Motor neuron (in vitro differentiated cells): Measurements from ENCODE around the gene RWDD2A. TPM values are rescaled to one million over a fixed set of nuclear protein-coding genes. Genes with fewer than 3 reads are reported as not detected.
A peak's percentile ranks its signal among the peaks of the same experiment; 100 is the strongest.

Experiments used
- ATAC-seq, 8 experiments: fragments of 200-7000 bp; cut with Tn5 transposase; replicated peaks in 6 of 8; 2 replicates each; pipeline ENCODE4 v1.8.0; 2021; ENCODE audit warnings: mild to moderate bottlenecking in 8 of 8, moderate library complexity in 8 of 8
- H3K27ac ChIP-seq, 2 donors: fragments of 250-450 bp; sonication (Bioruptor Pico); 2 replicates each; pipeline ENCODE4 v1.9.0; 2021; ENCODE audit warnings: antibody characterized with exemption in 2 of 2, mild to moderate bottlenecking in 2 of 2, moderate library complexity in 1 of 2
- H3K4me1 ChIP-seq, 2 donors: fragments of 250-450 bp; sonication (Bioruptor Pico); replicated peaks in 1 of 2; 2 replicates each; pipeline ENCODE4 v1.6.1; 2021; ENCODE audit warnings: antibody characterized with exemption in 2 of 2, mild to moderate bottlenecking in 2 of 2, moderate library complexity in 1 of 2
- H3K4me3 ChIP-seq, 5 donors: fragments of 250-450 bp; sonication (Bioruptor Pico); 2 replicates each; pipeline ENCODE4 v1.9.0; 2021; ENCODE audit warnings: antibody characterized with exemption in 5 of 5, mild to moderate bottlenecking in 5 of 5, moderate library complexity in 4 of 5
- WGBS, 10 experiments: fragments of 450-650 bp; shearing (Covaris generic); methylation state at CpG; one replicate each; pipeline ENCODE4 v1.0.0; 2022; 5-methylcytosine and 5-hydroxymethylcytosine counted together
- in situ Hi-C, 9 experiments: fragments of 400-800 bp; cut with MboI; loops; one replicate each; pipeline ENCODE4 v1.15.0; 2021; ENCODE audit warnings: low sequenced_read_pairs in 9 of 9, low pct_unique_long_range_greater_than_20kb in 2 of 9; ENCODE audit not compliant: unreplicated experiment in 9 of 9
- total RNA-seq, 8 experiments: library from RNA; unstranded; fragments of 300-600 nt; gene quantifications; 2 replicates each; pipeline versions ENCODE4 v1.2.3 to v1.2.4, GENCODE V29; 2022

Gene RWDD2A
- total RNA-seq, 8 experiments from 2014 or later: 3.2 to 10.2 (median 4.0) TPM

- 20 to 56% (median 34%) methylated on average over 2 to 7 of the region's 7 CpGs for WGBS, 10 experiments
- ATAC-seq: peak; percentile 88 to 98 (median 96)
- in situ Hi-C loops: loop anchor here in 6 of 9 experiments (10.0 to 25.0 kb wide), 2 partner anchors 151 to 297 kb away; partner anchors contain the start of genes PRSS35 (in 5 of the 6), DOP1A (in 1 of the 6) and UBE3D (in 1 of the 6)
- no peak overlapping the region for H3K27ac ChIP-seq
- H3K4me1 ChIP-seq: peaks cover 0 to 5% of the 10 kb centered on the region in 2 donors
- no peak overlapping the region for H3K4me3 ChIP-seq
Observed at GRCh38 chr6:83215131-83216047, 22.2 kb downstream of the RWDD2A start.

GRCh38 chr6:83216806-83217205 is 23.6 kb downstream of the RWDD2A start:
- Histone ChIP-seq H3K27ac (no peak overlapping the region), H3K4me1 (peaks cover 0 to 5% of the 10 kb centered on the region in 2 donors), H3K4me3 (no peak overlapping the region)
- in situ Hi-C loops: loop anchor here in 6 of 9 experiments (10.0 to 25.0 kb wide), 2 partner anchors 152 to 295 kb away; partner anchors contain the start of genes PRSS35 (in 5 of the 6), DOP1A (in 1 of the 6) and UBE3D (in 1 of the 6)
- ATAC-seq: peak in 1 of 8 experiments; percentile 22

- in situ Hi-C loops: loop anchor here in 6 of 9 experiments (10.0 to 25.0 kb wide), 2 partner anchors 154 to 294 kb away; partner anchors contain the start of genes PRSS35 (in 5 of the 6), DOP1A (in 1 of the 6) and UBE3D (in 1 of the 6)
- WGBS, 10 experiments: 0 to 100% (median 33%) methylated on average over 1 to 3 of the region's 3 CpGs; no CpG with 5 or more reads in 4 of the 10 experiments
Observed at GRCh38 chr6:83218646-83219045, 25.5 kb downstream of the RWDD2A start.

GRCh38 chr6:83220121-83220520 is 27.0 kb downstream of the RWDD2A start:
- Histone ChIP-seq H3K4me1 (peaks cover 0 to 2% of the 10 kb centered on the region in 2 donors), H3K4me3 (no peak overlapping the region), H3K27ac (no peak overlapping the region)
- in situ Hi-C loops: loop anchor here in 8 of 9 experiments (10.0 to 25.0 kb wide), 3 partner anchors 292 to 305 kb away; partner anchors contain the start of gene PRSS35 (in 7 of the 8)
- ATAC-seq: no peak

More at GRCh38 chr6:83218646-83219045, 25.5 kb downstream of the RWDD2A start:
- H3K27ac ChIP-seq: no peak overlapping the region
- peaks cover 0 to 5% of the 10 kb centered on the region in 2 donors for H3K4me1 ChIP-seq
- H3K4me3 ChIP-seq: no peak overlapping the region
- ATAC-seq: peak in 1 of 8 experiments; percentile 47

GRCh38 chr6:83221276-83221675 is 28.1 kb downstream of the RWDD2A start:
- in situ Hi-C loops: loop anchor here in 8 of 9 experiments (10.0 to 25.0 kb wide), 3 partner anchors 291 to 304 kb away; partner anchors contain the start of gene PRSS35 (in 7 of the 8)
- 83 to 100% (median 100%) methylated on average over 1 of the region's 1 CpG; no CpG with 5 or more reads in 6 of the 10 experiments for WGBS, 10 experiments
- no peak overlapping the region for H3K27ac ChIP-seq
- no peaks in the 10 kb centered on the region for H3K4me1 ChIP-seq
- H3K4me3 ChIP-seq: no peak overlapping the region
- ATAC-seq: no peak

GRCh38 chr6:83221889-83222479 is 28.8 kb downstream of the RWDD2A start:
- peak in 1 of 8 experiments; percentile 34 for ATAC-seq
- WGBS, 10 experiments: 11 to 100% (median 45%) methylated on average over 1 to 3 of the region's 3 CpGs
- no peak overlapping the region for H3K4me3 ChIP-seq
- in situ Hi-C loops: loop anchor here in 8 of 9 experiments (10.0 to 25.0 kb wide), 3 partner anchors 290 to 303 kb away; partner anchors contain the start of gene PRSS35 (in 7 of the 8)
- H3K27ac ChIP-seq: no peak overlapping the region
- H3K4me1 ChIP-seq: no peaks in the 10 kb centered on the region

- in situ Hi-C loops: loop anchor here in 4 of 9 experiments (10.0 to 25.0 kb wide), 3 partner anchors 186 to 298 kb away; partner anchors contain the start of gene PRSS35 (in 2 of the 4)
- WGBS, 10 experiments: 63 to 100% (median 83%) methylated on average over 1 of the region's 1 CpG; no CpG with 5 or more reads in 2 of the 10 experiments
- Histone ChIP-seq H3K4me3 (no peak overlapping the region), H3K4me1 (no peaks in the 10 kb centered on the region), H3K27ac (no peak overlapping the region)
- ATAC-seq: no peak
Observed at GRCh38 chr6:83226517-83226916, 33.4 kb downstream of the RWDD2A start.

- Histone ChIP-seq H3K4me1 (no peaks in the 10 kb centered on the region), H3K27ac (no peak overlapping the region), H3K4me3 (no peak overlapping the region)
- in situ Hi-C loops: loop anchor here in 1 of 9 experiments (25.0 kb wide), 1 partner anchor 181 kb away; no protein-coding TSS in a partner anchor
- peak in 2 of 8 experiments; percentile 34 to 62 for ATAC-seq
- 0 to 100% (median 57%) methylated on average over 1 of the region's 1 CpG; no CpG with 5 or more reads in 3 of the 10 experiments for WGBS, 10 experiments
Observed at GRCh38 chr6:83231146-83231545, 38.0 kb downstream of the RWDD2A start.

GRCh38 chr6:83247471-83247870 is 54.3 kb downstream of the RWDD2A start:
- H3K4me3 ChIP-seq: no peak overlapping the region
- no peak for ATAC-seq
- 80 to 100% (median 96%) methylated on average over 1 to 3 of the region's 3 CpGs; no CpG with 5 or more reads in 1 of the 10 experiments for WGBS, 10 experiments
- no peaks in the 10 kb centered on the region for H3K4me1 ChIP-seq
- H3K27ac ChIP-seq: no peak overlapping the region
- in situ Hi-C loops: loop anchor here in 1 of 9 experiments (25.0 kb wide), 1 partner anchor 165 kb away; no protein-coding TSS in a partner anchor

Other genes starting within 250 kb of the RWDD2A start
- 10 to 100 TPM in 4 of 8 experiments, 1 to 10 TPM in 4; 7.9 to 22.3 (median 11.0) TPM for gene UBE3D, start 127.5 kb upstream of the RWDD2A start, total RNA-seq
- 10 to 100 TPM; 15.2 to 36.8 (median 25.0) TPM for gene DOP1A, start 125.7 kb upstream of the RWDD2A start, total RNA-seq
- 10 to 100 TPM; 26.8 to 67.6 (median 35.0) TPM for gene PGM3, start 92 bp upstream of the RWDD2A start, total RNA-seq
- 10 to 100 TPM in 4 of 8 experiments, 1 to 10 TPM in 4; 1.8 to 21.5 (median 8.6) TPM for gene ME1, start 237.7 kb downstream of the RWDD2A start, total RNA-seq